ENCODE measurements around the gene RYR2. TPM values are rescaled to one million over a fixed set of nuclear protein-coding genes. Genes with fewer than 3 reads are reported as not detected.
"Not testable (repeated sequence)": the region's sequence is repeated elsewhere in the genome, so short reads cannot be mapped to it uniquely, and the experiment has no call there.

The RYR2 gene
- total RNA-seq, 4 donors from 2014 or later: 0.20 to 0.60 (median 0.32) TPM

DNA sequence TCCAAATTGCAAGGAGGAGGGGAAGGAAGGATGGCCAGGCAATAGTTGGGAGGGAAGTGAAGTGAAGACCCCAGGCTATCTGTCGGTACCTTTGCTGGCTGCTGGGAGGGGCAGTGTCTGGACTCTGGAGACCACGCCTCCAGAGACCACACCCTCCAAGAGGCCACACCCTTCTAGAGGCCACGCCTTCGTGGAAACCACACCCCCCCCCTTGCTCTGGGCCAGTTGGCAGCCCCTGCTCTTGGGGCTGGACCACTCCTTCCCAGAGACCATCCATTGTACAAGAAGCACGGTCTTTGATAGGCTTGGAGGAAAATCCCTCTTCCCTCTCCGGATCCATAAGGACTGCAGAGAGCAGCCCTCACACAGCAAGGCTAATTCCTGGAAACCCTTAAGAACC lies 73.1 kb downstream of the RYR2 start:
- Histone ChIP-seq H3K9me3 (no peaks in the 10 kb centered on the region), H3K4me1 (no peaks in the 10 kb centered on the region), H3K27ac (no peak overlapping the region), H3K27me3 (no peaks in the 10 kb centered on the region), H3K36me3 (no peaks in the 10 kb centered on the region), H3K4me3 (no peak overlapping the region)
- no peak for TF ChIP-seq EP300 (IDR thresholded peaks at IDR 0.05)
- TF ChIP-seq POLR2A (IDR thresholded peaks at IDR 0.05): no peak
- TF ChIP-seq, protein P1, sequence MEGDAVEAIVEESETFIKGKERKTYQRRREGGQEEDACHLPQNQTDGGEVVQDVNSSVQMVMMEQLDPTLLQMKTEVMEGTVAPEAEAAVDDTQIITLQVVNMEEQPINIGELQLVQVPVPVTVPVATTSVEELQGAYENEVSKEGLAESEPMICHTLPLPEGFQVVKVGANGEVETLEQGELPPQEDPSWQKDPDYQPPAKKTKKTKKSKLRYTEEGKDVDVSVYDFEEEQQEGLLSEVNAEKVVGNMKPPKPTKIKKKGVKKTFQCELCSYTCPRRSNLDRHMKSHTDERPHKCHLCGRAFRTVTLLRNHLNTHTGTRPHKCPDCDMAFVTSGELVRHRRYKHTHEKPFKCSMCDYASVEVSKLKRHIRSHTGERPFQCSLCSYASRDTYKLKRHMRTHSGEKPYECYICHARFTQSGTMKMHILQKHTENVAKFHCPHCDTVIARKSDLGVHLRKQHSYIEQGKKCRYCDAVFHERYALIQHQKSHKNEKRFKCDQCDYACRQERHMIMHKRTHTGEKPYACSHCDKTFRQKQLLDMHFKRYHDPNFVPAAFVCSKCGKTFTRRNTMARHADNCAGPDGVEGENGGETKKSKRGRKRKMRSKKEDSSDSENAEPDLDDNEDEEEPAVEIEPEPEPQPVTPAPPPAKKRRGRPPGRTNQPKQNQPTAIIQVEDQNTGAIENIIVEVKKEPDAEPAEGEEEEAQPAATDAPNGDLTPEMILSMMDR (IDR thresholded peaks at IDR 0.05): no peak
- DNase-seq (ENCODE audit: low spot score in 2 of 2): no peak
- 62 to 70% methylated on average over 6 of the region's 6 CpGs for WGBS, 2 donors

DNA sequence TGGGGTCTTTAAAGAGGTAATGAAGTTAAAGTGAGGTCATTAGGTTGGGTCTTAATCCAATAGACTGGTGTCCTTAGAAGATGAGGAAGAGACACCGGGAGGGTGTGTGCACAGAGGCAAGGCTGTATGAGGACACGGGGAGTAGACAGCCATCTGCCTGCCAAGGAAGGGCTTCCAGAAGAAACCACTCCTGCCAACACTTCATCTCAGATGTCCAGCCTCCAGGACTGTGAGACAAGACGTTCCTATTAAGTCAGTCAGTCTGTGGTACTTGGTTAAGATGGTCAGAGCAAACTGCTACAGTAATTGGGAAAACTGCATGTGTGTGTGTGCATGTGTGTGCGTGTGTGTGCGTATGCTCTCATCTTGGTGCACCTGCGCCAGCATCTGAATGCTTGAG lies 77.1 kb downstream of the RYR2 start:
- H3K9me3 ChIP-seq: no peaks in the 10 kb centered on the region
- no peaks in the 10 kb centered on the region for H3K4me1 ChIP-seq
- H3K27ac ChIP-seq: no peak overlapping the region
- H3K36me3 ChIP-seq: no peaks in the 10 kb centered on the region
- 84 to 87% methylated on average over 6 of the region's 6 CpGs for WGBS, 2 donors
- no peak for DNase-seq (ENCODE audit: low spot score in 2 of 2)
- no peak overlapping the region for H3K4me3 ChIP-seq
- no peak for TF ChIP-seq POLR2A (IDR thresholded peaks at IDR 0.05)
- TF ChIP-seq, protein P1 (IDR thresholded peaks at IDR 0.05): no peak
- TF ChIP-seq EP300 (IDR thresholded peaks at IDR 0.05): no peak
- H3K27me3 ChIP-seq: no peaks in the 10 kb centered on the region

DNA sequence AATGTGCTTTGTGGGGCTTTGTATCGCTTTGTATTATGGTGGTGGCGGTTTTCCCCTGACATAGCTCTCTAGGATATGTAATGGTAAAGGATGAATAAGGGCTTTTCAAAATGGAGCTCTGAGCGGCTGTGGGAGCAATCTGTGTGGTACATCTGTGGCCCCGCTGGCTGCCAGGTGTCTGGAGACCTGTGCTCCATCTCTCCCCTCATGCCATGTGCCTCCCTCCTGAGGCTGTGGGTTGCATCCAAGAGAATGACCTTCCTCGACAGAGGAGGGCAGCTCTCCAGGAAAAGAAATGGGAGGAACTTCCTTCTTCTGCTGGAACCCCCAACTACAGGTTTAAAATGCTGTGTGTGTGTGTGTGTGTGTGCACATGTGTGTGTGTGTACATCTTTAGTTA lies 78.7 kb downstream of the RYR2 start:
- H3K36me3 ChIP-seq: no peaks in the 10 kb centered on the region
- H3K27ac ChIP-seq: no peak overlapping the region
- H3K27me3 ChIP-seq: no peaks in the 10 kb centered on the region
- TF ChIP-seq POLR2A (IDR thresholded peaks at IDR 0.05) (no peak), EP300 (IDR thresholded peaks at IDR 0.05) (no peak)
- TF ChIP-seq, protein P1 (IDR thresholded peaks at IDR 0.05): no peak
- no peak for DNase-seq (ENCODE audit: low spot score in 2 of 2)
- H3K4me3 ChIP-seq: no peak overlapping the region
- WGBS, 2 donors: 78 to 79% methylated on average over 5 of the region's 5 CpGs
- H3K4me1 ChIP-seq: no peaks in the 10 kb centered on the region
- no peaks in the 10 kb centered on the region for H3K9me3 ChIP-seq

DNA sequence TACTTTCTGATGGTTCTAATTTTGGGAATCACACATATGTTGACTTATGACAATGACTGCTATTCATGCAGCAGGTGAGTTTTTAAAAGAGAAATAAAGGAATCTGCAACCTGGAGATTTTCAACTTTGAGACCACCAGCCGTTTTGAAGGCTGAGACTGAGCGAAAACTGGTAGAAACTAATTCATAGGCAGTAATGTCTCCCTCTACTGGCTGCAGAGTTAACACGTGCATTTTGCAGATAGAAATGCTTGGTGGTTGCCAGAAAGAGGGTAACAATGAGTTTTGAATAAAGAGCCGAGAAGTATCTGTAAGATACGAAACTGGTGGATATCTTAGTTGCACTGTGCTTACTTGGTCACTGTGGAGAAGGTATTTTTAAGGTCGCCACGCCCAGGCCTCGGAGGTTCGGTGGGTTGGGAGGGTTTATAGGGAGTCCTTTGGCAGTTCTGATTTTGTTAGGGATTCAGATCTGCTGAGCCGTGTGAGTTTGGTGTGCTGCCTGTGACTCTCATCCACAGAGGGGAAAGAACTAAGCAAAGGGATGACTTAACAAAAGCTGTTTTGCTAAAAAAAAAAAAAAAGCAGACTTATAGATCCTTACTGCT lies 83.0 kb downstream of the RYR2 start:
- Histone ChIP-seq H3K4me1 (no peaks in the 10 kb centered on the region), H3K4me3 (no peak overlapping the region), H3K27me3 (no peaks in the 10 kb centered on the region), H3K9me3 (peaks cover 0 to 18% (median 0%) of the 10 kb centered on the region in 4 donors), H3K36me3 (no peaks in the 10 kb centered on the region), H3K27ac (no peak overlapping the region)
- WGBS, 2 donors: 79% methylated on average over 10 of the region's 10 CpGs
- DNase-seq (ENCODE audit: low spot score in 2 of 2): no peak
- TF ChIP-seq POLR2A (IDR thresholded peaks at IDR 0.05): no peak
- no peak for TF ChIP-seq EP300 (IDR thresholded peaks at IDR 0.05)
- TF ChIP-seq, protein P1 (IDR thresholded peaks at IDR 0.05): peak in 1 of 5 experiments; percentile 24

DNA sequence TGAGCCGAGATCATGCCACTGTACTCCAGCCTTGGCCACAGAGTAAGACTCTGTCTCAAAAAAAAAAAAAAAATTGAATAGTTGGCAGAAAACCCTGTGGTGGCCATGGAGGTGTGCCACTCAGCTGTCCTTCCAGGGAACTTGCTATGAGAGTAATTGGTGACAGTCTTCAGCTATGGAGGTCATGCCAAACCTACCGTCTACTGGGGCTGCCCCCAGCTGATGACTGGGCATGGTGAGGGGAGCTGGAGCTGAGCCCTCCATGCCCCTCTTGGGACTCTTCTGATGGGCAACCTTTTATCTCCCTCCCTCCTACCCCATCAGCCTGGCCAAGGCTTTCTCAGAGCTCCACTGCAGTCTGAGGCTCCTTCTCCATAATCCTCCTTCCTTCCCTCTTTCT lies 84.2 kb downstream of the RYR2 start:
- WGBS, 2 donors: 88 to 98% methylated on average over 2 of the region's 2 CpGs

DNA sequence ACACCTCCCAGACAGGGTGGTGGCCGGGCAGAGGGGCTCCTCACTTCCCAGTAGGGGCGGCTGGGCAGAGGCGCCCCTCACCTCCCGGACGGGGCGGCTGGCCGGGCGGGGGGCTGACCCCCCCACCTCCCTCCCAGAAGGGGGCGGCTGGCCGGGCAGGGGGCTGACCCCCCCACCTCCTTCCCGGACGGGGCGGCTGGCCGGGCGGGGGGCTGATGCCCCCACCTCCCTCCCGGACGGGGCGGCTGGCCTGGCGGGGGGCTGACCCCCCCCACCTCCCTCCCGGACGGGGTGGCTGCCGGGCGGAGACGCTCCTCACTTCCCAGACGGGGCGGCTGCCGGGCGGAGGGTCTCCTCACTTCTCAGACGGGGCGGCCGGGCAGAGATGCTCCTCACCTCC lies 85.3 kb downstream of the RYR2 start:
- not testable (repeated sequence) for H3K27me3 ChIP-seq

More for the DNA sequence above, 84.2 kb downstream of the RYR2 start:
- no peaks in the 10 kb centered on the region for H3K36me3 ChIP-seq
- no peak for DNase-seq (ENCODE audit: low spot score in 2 of 2)
- no peak overlapping the region for H3K4me3 ChIP-seq
- no peaks in the 10 kb centered on the region for H3K4me1 ChIP-seq
- H3K27me3 ChIP-seq: no peaks in the 10 kb centered on the region
- peaks cover 0 to 29% (median 0%) of the 10 kb centered on the region in 4 donors for H3K9me3 ChIP-seq
- TF ChIP-seq EP300 (IDR thresholded peaks at IDR 0.05) (no peak), POLR2A (IDR thresholded peaks at IDR 0.05) (no peak)
- TF ChIP-seq, protein P1 (IDR thresholded peaks at IDR 0.05): no peak
- no peak overlapping the region for H3K27ac ChIP-seq

More for the DNA sequence above, 85.3 kb downstream of the RYR2 start:
- DNase-seq (ENCODE audit: low spot score in 2 of 2); H3K4me1 ChIP-seq; H3K4me3 ChIP-seq; H3K36me3 ChIP-seq; H3K27ac ChIP-seq: not testable (repeated sequence)
- 93% methylated on average over 3 of the region's 31 CpGs; no CpG with 5 or more reads in 1 of the 2 donors for WGBS, 2 donors
- peaks cover 0 to 41% (median 0%) of the 10 kb centered on the region in 4 donors for H3K9me3 ChIP-seq

Measured in tibial nerve (tissue), 4 donors.